ENCODE measurements around the gene COPS7A. TPM values are rescaled to one million over a fixed set of nuclear protein-coding genes. Genes with fewer than 3 reads are reported as not detected.

COPS7A gene
- polyA plus RNA-seq, 1 donor (not counting 4 experiments of a cell fraction or from before 2014, with no cell fraction given): 85.4 TPM

DNA sequence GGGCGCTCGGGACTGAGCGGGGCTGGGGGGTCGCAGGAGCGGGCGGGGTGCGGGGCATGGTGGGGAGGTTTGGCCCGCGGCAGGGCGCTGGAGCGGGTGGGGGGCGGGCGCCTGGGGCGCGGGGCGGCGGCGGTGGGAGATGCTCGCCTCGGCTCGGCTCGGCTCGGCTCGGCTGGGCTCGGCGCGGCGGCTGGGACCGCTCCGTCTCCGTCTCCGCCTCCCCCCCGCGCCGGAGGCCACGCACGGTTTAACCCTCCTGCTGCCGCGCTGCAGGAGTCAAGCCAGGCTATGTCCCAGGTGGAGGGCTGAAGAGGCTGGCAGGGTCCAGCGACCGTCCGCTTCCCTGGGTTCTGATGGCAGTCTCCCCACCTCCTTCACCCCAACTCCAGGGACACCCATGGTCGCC lies 23.2 kb upstream of the COPS7A start, which contains the start of gene PIANP:
TSS of gene PIANP (minus strand) at position 170 of the 406 bp plus-strand sequence. CDS start 2,754 bp downstream, outside the sequence.
- H3K4me2 ChIP-seq (ENCODE audit: control insufficient read depth, extremely low read depth, insufficient read depth, low read depth, low read length): peak within 1 kb of the TSS; percentile 77
- H3K79me2 ChIP-seq (ENCODE audit: control insufficient read depth, insufficient read depth, low read length): no peaks in the 10 kb centered on the region
- peak within 1 kb of the TSS; percentile 58 for H2AFZ ChIP-seq (ENCODE audit: control insufficient read depth, low read length)
- TF ChIP-seq, protein P1, sequence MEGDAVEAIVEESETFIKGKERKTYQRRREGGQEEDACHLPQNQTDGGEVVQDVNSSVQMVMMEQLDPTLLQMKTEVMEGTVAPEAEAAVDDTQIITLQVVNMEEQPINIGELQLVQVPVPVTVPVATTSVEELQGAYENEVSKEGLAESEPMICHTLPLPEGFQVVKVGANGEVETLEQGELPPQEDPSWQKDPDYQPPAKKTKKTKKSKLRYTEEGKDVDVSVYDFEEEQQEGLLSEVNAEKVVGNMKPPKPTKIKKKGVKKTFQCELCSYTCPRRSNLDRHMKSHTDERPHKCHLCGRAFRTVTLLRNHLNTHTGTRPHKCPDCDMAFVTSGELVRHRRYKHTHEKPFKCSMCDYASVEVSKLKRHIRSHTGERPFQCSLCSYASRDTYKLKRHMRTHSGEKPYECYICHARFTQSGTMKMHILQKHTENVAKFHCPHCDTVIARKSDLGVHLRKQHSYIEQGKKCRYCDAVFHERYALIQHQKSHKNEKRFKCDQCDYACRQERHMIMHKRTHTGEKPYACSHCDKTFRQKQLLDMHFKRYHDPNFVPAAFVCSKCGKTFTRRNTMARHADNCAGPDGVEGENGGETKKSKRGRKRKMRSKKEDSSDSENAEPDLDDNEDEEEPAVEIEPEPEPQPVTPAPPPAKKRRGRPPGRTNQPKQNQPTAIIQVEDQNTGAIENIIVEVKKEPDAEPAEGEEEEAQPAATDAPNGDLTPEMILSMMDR (optimal IDR thresholded peaks at IDR 0.05 in 1 of 3, IDR thresholded peaks at IDR 0.05 in 1 of 3, conservative IDR thresholded peaks at IDR 0.05 in 1 of 3; ENCODE audit: extremely low read depth in 1 of 3, insufficient read depth in 2 of 3, low read length in 3 of 3): no peak
- TF ChIP-seq EZH2 (IDR thresholded peaks at IDR 0.05; ENCODE audit: low read length): no peak
- DNase-seq (ENCODE audit: low read depth, low spot score): no peak
- dilution Hi-C loops (cut with MboI; ENCODE audit: extremely low pct_ligation_motif_present, low sequenced_read_pairs): no loop called here
- peaks cover 50% of the 10 kb centered on the region for H3K27me3 ChIP-seq (ENCODE audit: control insufficient read depth, extremely low read depth, insufficient read depth, low read length)
- no peaks in the 10 kb centered on the region for H3K9me3 ChIP-seq (ENCODE audit: control insufficient read depth, low read depth, low read length)
- no peaks in the 10 kb centered on the region for H4K20me1 ChIP-seq (ENCODE audit: control insufficient read depth, extremely low read depth, insufficient read depth, low read length)
- FAIRE-seq: no peak
- H3K9ac ChIP-seq (ENCODE audit: control insufficient read depth, extremely low read depth, insufficient read depth, low read length): no peak within 1 kb of the TSS
- H3K36me3 ChIP-seq (ENCODE audit: control insufficient read depth in 2 of 2, extremely low read depth in 1 of 2, insufficient read depth in 2 of 2, low read length in 2 of 2): no peaks in the 10 kb centered on the region
- H3K4me3 ChIP-seq (ENCODE audit: control insufficient read depth in 2 of 3, extremely low read depth in 1 of 3, insufficient read depth in 2 of 3, low read depth in 1 of 3, low read length in 3 of 3): peak within 1 kb of the TSS; percentile 35 to 62 (median 36)
- peaks cover 3% of the 10 kb centered on the region for H3K4me1 ChIP-seq (ENCODE audit: control insufficient read depth, extremely low read depth, insufficient read depth, low read length)
- no peak within 1 kb of the TSS for H3K27ac ChIP-seq (ENCODE audit: control insufficient read depth, insufficient read depth, low read length)
- H3K9me1 ChIP-seq (ENCODE audit: control insufficient read depth, extremely low read depth, insufficient read depth, low read length): no peaks in the 10 kb centered on the region

DNA sequence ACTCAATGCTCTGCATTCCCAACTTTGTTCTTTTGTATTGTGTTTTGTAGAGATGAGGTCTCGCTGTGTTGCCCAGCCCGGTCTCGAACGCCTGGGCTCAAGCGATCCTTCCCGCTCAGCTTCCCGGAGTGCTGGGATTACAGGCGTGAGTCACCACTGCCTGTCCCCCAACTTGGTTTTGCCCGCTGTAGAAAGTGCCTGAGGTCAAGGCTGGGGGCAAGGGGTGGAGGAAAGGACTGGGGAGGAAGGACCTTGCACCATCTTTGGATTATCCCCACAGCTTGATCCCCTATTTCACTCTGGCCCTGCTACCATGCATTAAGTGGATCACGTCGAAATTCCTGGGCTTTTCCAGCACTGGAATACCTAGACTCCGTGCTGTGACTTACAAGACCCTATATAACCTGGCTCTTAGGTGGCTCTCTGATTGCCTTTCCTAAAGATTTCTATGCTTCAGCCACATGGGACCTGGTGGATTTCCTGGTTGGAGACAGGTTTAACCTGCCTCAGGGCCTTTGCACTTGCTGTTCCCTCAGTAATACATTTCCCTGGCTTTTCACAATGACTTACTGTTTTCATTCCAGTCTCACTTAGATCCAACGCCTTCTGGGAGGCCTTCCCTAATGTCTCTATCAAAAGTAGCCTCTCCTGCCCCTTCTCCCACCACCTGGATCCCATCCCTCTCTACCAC lies 22.6 kb upstream of the COPS7A start:
- dilution Hi-C loops (cut with MboI; ENCODE audit: extremely low pct_ligation_motif_present, low sequenced_read_pairs): no loop called here
- Histone ChIP-seq H3K4me1 (ENCODE audit: control insufficient read depth, extremely low read depth, insufficient read depth, low read length) (peaks cover 3% of the 10 kb centered on the region), H3K27me3 (ENCODE audit: control insufficient read depth, extremely low read depth, insufficient read depth, low read length) (peaks cover 50% of the 10 kb centered on the region), H3K9ac (ENCODE audit: control insufficient read depth, extremely low read depth, insufficient read depth, low read length) (no peak overlapping the region), H3K9me1 (ENCODE audit: control insufficient read depth, extremely low read depth, insufficient read depth, low read length) (no peaks in the 10 kb centered on the region), H3K4me2 (ENCODE audit: control insufficient read depth, extremely low read depth, insufficient read depth, low read depth, low read length) (peak overlapping the region; percentile 77), H3K9me3 (ENCODE audit: control insufficient read depth, low read depth, low read length) (no peaks in the 10 kb centered on the region), H3K4me3 (ENCODE audit: control insufficient read depth in 2 of 3, extremely low read depth in 1 of 3, insufficient read depth in 2 of 3, low read depth in 1 of 3, low read length in 3 of 3) (peak overlapping the region; percentile 6 to 62 (median 35)), H2AFZ (ENCODE audit: control insufficient read depth, low read length) (no peak overlapping the region), H3K27ac (ENCODE audit: control insufficient read depth, insufficient read depth, low read length) (no peak overlapping the region), H4K20me1 (ENCODE audit: control insufficient read depth, extremely low read depth, insufficient read depth, low read length) (no peaks in the 10 kb centered on the region), H3K79me2 (ENCODE audit: control insufficient read depth, insufficient read depth, low read length) (no peaks in the 10 kb centered on the region), H3K36me3 (ENCODE audit: control insufficient read depth in 2 of 2, extremely low read depth in 1 of 2, insufficient read depth in 2 of 2, low read length in 2 of 2) (no peaks in the 10 kb centered on the region)
- no peak for DNase-seq (ENCODE audit: low read depth, low spot score)
- TF ChIP-seq, protein P1 (optimal IDR thresholded peaks at IDR 0.05 in 1 of 3, IDR thresholded peaks at IDR 0.05 in 1 of 3, conservative IDR thresholded peaks at IDR 0.05 in 1 of 3; ENCODE audit: extremely low read depth in 1 of 3, insufficient read depth in 2 of 3, low read length in 3 of 3): no peak
- peak; percentile 54 for TF ChIP-seq EZH2 (IDR thresholded peaks at IDR 0.05; ENCODE audit: low read length)
- peak; percentile 5 for FAIRE-seq

Data from keratinocyte (primary cell).